Stimulated activated CD4-positive, alpha-beta T cell treated with anti-CD3 and anti-CD28 coated beads, Interleukin-4, amount 100 ng/mL, for 1 hour (primary cell): Measurements from ENCODE around the gene HOXD4.
A peak's percentile ranks its signal among the peaks of the same experiment; 100 is the strongest.

Experiments used
- DNase-seq: peaks from one replicate; pipeline ENCODE4 v3.0.0-alpha.2; 2020

Gene HOXD4

GRCh38 chr2:176114120-176114929 lies 37.0 kb upstream of the HOXD4 start:
- no peak for DNase-seq

DNA sequence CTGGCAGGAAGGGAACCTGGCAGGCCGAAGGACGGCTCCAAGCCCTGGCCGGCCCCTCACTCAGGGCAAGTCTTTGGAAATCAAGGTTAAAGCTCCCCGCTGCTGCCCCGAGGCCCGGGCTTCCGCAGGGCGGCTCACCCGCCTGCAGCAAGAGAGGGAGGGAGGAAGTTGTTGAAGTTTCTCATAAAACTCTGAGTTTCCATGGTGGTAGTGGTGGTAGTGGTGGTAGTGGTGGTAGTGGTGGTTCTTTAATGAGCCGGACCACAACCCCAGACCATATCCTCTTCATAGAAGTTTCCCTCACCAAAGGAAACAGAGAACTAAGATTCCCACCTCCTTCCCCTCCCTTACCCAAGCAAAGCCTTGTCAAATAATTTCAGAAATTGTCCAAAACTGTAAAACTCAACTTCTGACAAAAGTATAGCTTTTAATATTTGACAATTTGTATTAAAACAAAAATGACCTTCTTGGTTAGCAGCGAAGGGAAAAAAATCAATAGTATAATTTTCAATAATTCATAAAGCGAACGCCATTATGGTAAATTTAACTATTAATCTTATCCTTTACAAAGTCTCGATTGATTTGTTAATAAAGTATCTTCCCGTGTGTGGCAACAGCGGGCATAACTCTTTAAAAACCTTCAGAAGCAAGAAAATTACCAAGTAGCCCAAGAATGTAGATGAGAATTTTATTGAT lies 36.3 kb upstream of the HOXD4 start:
- DNase-seq = no peak

- DNase-seq = no peak
These were observed 35.2 kb upstream of the HOXD4 start, which contains the start of gene HOXD10 for GRCh38 chr2:176115883-176116813. TSS of gene HOXD10 (plus strand) at chr2:176116778. CDS start at chr2:176116834, 56 bp downstream.

- DNase-seq = no peak
These were observed 34.1 kb upstream of the HOXD4 start for GRCh38 chr2:176117162-176117822.

- no peak for DNase-seq
These were observed 33.5 kb upstream of the HOXD4 start for GRCh38 chr2:176117823-176118371.

DNA sequence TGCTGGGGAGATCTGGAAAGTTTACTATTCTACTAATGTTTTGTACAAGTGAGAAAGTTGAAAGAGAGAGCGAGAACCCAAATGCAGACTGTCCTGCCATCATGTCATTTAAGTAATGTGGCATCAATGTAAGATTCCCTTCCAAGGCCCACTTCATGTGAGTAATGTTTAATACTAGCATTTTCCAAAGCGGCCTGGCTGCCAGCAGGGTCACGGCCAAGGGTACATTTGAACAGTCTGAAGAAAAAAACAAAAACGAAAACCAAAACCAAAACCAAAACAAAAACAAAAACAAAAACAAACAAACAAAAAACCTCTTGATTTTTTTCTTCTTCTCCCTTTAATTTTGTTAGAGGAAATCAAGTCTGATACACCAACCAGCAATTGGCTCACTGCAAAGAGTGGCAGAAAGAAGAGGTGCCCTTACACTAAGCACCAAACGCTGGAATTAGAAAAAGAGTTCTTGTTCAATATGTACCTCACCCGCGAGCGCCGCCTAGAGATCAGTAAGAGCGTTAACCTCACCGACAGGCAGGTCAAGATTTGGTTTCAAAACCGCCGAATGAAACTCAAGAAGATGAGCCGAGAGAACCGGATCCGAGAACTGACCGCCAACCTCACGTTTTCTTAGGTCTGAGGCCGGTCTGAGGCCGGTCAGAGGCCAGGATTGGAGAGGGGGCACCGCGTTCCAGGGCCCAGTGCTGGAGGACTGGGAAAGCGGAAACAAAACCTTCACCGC lies 32.6 kb upstream of the HOXD4 start:
- no peak for DNase-seq

- DNase-seq = no peak
These were observed 30.8 kb upstream of the HOXD4 start for GRCh38 chr2:176120364-176121189.

DNA sequence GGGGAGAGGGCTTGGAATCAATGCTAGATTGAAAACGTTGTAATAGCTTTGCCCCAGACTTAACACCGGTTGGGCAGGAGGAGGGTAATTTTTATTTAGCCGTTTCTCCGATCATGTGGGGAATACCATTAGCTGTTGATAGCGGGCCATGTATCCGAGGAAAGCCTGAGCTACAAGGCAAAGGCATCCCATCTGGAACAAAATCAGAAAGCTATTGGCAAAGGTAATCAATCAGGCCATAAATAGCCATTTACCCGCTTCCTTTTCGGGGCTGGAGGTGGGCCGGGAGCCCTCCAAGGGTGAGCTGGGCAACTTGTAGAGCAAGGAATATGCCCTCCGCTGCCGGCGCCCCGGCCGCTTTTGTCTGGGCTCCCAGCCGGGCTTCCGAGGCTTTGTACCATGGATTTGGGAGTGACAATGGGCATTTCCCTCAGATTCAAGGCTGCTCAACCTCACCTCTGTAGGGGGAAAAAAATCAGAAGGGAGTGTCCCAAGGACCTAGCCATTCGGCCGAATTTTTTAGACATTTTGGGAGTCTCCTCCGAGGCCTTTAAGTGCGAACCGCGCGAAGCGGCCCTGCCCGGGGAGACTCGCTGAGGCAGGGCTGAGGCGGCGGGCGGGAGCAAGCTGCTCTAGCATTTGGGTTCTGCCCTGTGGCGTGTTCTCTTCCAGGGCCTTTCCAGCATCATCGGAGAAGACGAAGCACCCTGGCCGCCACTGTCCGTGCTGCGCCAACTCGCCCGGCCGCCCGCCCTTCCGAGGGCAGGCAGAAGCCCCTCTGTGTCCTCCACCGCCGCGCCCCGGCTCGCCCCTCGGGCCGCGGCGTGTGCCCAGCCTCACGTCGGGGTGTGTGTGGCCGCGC lies 29.9 kb upstream of the HOXD4 start:
- no peak for DNase-seq

DNA sequence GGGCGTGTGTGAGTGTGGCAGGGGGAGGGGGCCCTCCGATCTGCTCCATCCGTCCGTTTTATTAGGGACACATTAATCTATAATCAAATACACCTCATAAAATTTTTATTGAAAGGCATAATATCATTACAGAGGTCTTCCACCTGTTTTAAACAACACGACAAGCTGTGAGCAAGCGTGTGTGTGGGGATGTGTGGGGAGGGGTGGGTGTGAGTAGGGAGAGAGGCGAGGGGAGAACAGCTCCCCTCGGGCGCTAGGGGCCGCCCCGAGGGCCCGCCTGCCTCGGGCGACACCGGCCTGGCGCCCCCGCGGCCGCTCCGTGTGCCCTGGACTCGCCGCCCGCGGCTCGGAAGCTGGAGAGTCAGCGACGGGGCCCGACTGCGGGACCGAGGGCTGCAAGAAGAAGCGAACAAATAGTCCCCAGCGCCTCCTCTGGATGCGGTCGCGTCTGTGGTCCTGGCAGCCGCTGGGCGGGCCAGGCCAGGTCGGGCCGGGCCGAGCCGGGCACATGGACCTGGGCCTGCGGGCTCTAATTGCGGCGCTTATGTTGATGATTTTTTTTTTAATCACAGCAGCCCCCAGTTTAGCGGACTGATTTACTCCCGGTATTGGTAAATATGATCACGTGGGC lies 29.2 kb upstream of the HOXD4 start:
- no peak for DNase-seq

- DNase-seq = no peak
These were observed 28.5 kb upstream of the HOXD4 start, which contains the start of gene HOXD9 for GRCh38 chr2:176122683-176123410. TSS of gene HOXD9 (plus strand) at chr2:176122719. CDS start at chr2:176122769, 50 bp downstream.

DNA sequence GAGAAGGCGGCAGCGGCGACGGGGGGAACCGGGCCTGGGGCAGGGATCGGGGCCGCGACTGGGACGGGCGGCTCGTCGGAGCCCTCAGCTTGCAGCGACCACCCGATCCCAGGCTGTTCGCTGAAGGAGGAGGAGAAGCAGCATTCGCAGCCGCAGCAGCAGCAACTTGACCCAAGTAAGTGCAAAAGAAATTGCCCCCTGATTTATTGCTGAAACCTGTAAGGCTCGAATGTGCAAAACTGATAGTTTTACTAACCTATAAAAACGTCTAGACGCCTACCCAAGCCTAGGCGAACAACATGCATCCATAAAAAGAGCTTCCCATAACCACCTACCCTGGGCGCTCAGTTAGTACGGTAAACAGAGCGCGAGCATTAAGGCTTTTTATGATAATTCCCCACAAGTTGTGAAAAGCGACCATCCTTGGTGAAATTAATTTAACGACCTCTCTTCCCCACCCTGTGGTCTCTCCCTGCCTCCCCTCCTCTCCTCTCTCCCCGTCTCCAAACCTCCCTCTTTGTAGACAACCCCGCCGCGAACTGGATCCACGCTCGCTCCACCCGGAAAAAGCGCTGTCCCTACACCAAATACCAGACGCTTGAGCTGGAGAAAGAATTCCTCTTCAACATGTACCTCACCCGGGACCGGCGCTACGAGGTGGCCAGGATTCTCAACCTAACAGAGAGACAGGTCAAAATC lies 27.8 kb upstream of the HOXD4 start:
- DNase-seq = no peak

DNA sequence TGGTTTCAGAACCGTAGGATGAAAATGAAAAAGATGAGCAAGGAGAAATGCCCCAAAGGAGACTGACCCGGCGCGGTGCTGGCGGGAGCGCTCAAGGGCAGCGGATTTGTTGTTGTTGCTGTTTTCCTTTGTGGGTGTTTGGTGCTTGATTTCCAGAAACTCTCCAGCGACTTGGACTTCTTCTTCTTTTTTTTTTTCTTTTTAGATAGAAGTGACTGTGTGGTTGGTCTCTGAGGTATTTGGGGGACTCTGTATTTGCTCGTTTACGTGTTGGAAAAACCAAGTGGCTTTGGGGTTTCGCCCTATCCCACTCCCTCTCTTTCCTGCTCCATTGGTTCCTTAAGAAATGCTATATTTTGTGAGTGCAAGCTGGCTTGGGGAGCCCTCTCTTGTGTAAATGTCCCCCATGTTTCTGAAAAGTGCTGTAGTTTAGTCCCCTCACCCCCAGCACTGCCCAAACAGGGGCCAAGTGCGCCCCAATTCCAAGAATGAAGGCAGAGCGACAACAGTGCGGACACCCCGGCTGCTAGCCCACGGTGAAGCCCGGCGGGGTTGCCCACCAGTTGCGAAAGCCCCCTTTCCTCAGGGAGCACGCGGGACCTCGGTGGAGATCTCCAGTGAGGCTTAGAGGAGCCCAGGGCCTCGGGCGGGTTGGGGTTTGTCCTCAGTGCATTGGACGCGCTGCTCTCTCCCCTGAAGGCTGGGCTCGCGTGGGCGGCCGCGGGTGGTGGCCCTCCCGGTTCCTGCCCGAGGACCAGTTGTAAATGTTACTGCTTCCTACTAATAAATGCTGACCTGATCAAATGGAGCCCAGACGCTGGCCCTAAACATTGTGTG lies 27.0 kb upstream of the HOXD4 start:
- DNase-seq = no peak

- DNase-seq = no peak
These were observed 26.2 kb upstream of the HOXD4 start for GRCh38 chr2:176124947-176125771.

DNA sequence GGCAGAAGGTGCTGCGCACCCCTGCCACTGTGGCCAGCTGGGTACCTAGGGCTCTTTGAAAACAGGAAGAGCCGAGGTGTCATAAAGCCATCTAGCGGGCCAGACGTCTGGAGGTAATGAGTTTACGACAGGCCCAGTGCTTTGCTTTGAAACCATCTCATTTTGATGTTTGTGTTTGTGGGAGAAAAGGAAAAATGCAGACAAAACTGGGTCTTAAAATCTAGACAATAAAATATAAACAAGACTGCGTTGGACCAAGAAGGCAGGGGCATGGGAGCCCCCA lies 25.6 kb upstream of the HOXD4 start:
- no peak for DNase-seq

GRCh38 chr2:176126929-176127773 lies 24.2 kb upstream of the HOXD4 start:
- peak; percentile 72 for DNase-seq
